ENCODE measurements around the gene TACC2.

- TF ChIP-seq POLR2A (IDR thresholded peaks at IDR 0.05; ENCODE audit: low read length): no peak
- TF ChIP-seq GATA1 (IDR thresholded peaks at IDR 0.05; ENCODE audit: low read depth, low read length): no peak
These were observed 250.8 kb downstream of the TACC2 start for GRCh38 chr10:122239578-122240257.
